K562 (cell line): ENCODE results near the gene DDX50. TPM values are rescaled to one million over a fixed set of nuclear protein-coding genes. Genes with fewer than 3 reads are reported as not detected.
A peak's percentile ranks its signal among the peaks of the same experiment; 100 is the strongest.

ENCODE experiments used
- CBX3 ChIP-seq, 2 experiments: IDR thresholded peaks; 1 replicate in 1 of 2; 2 replicates in 1 of 2; pipeline ENCODE4 v1.6.1; 2012; ENCODE audit warnings: inconsistent platforms in 2 of 2, low read length in 2 of 2, borderline replicate concordance in 1 of 2, control low read depth in 1 of 2
- CTBP1 ChIP-seq: fragments of 450-650 bp; IDR thresholded peaks from 2 replicates; pipeline ENCODE4 v1.6.1; 2016; ENCODE audit warnings: borderline replicate concordance
- DPF2 ChIP-seq: fragments of 450-650 bp; IDR thresholded peaks from 2 replicates; pipeline ENCODE4 v1.6.1; 2016
- E2F6 ChIP-seq, 2 experiments: IDR thresholded peaks; 2 replicates each; pipeline ENCODE4 v1.6.1; 2011; ENCODE audit warnings: borderline replicate concordance in 1 of 2, control low read depth in 1 of 2, low read depth in 1 of 2, low read length in 1 of 2, mild to moderate bottlenecking in 1 of 2, mixed read lengths in 1 of 2, moderate library complexity in 1 of 2; ENCODE audit not compliant: insufficient read depth in 1 of 2, insufficient read length in 1 of 2, poor library complexity in 1 of 2, severe bottlenecking in 1 of 2; ENCODE audit errors: extremely low read depth in 1 of 2
- EP300 ChIP-seq: IDR thresholded peaks from 2 replicates; pipeline ENCODE4 v1.6.1; 2012; ENCODE audit warnings: low read length, improper control_type of control experiment
- HCFC1 ChIP-seq: IDR thresholded peaks from 2 replicates; pipeline ENCODE4 v1.6.1; 2012; ENCODE audit warnings: low read depth, low read length, improper control_type of control experiment
- HDGF ChIP-seq: fragments of 450-650 bp; IDR thresholded peaks from 2 replicates; pipeline ENCODE4 v1.6.1; 2016
- HNRNPL ChIP-seq: fragments of 200-400 bp; formaldehyde crosslinking; IDR thresholded peaks from 2 replicates; pipeline ENCODE4 v1.6.1; 2017; ENCODE audit warnings: low read depth, mild to moderate bottlenecking, low read length
- KHSRP ChIP-seq: fragments of 450-650 bp; IDR thresholded peaks from 2 replicates; pipeline ENCODE4 v1.6.1; 2017
- MIER1 ChIP-seq: fragments of 450-650 bp; IDR thresholded peaks from 2 replicates; pipeline ENCODE4 v1.6.1; 2016; ENCODE audit warnings: antibody characterized with exemption, mild to moderate bottlenecking, low read depth
- NCOA1 ChIP-seq: fragments of 450-650 bp; IDR thresholded peaks from 2 replicates; pipeline ENCODE4 v1.6.1; 2016; ENCODE audit warnings: low read depth
- PCBP2 ChIP-seq: fragments of 200-400 bp; formaldehyde crosslinking; IDR thresholded peaks from 2 replicates; pipeline ENCODE4 v1.6.1; 2018; ENCODE audit warnings: low read length, low read depth, mild to moderate bottlenecking, moderate library complexity; ENCODE audit not compliant: poor library complexity, severe bottlenecking
- PHF8 ChIP-seq: fragments of 200-600 bp; sonication (generic); IDR thresholded peaks from 2 replicates; pipeline ENCODE4 v1.6.1; 2012; ENCODE audit warnings: mixed run types, mild to moderate bottlenecking, inconsistent platforms, low read length, moderate library complexity, borderline replicate concordance
- PTTG1 ChIP-seq: fragments of 450-650 bp; IDR thresholded peaks from 2 replicates; pipeline ENCODE4 v1.6.1; 2016; ENCODE audit warnings: low read depth, mild to moderate bottlenecking, missing genetic modification characterization, missing compliant biosample characterization
- RB1 ChIP-seq: fragments of 450-650 bp; IDR thresholded peaks from 2 replicates; pipeline ENCODE4 v1.6.1; 2017; ENCODE audit warnings: low read depth, mild to moderate bottlenecking
- SREBF1 ChIP-seq: fragments of 150-350 bp; IDR thresholded peaks from 2 replicates; pipeline ENCODE4 v1.6.1; 2014; ENCODE audit warnings: antibody characterized with exemption, low read depth, low read length, borderline replicate concordance
- TBL1XR1 ChIP-seq, 2 experiments: IDR thresholded peaks; 2 replicates each; pipeline ENCODE4 v1.6.1; 2012; ENCODE audit warnings: improper control_type of control experiment in 2 of 2, low read length in 2 of 2, mild to moderate bottlenecking in 1 of 2
- ZBTB26 ChIP-seq: fragments of 450-650 bp; formaldehyde crosslinking; IDR thresholded peaks from 2 replicates; pipeline ENCODE4 v1.4.0; 2022; ENCODE audit warnings: missing genetic modification characterization
- ZFPM2 ChIP-seq: fragments of 250-450 bp; sonication (Bioruptor Pico); IDR thresholded peaks from 2 replicates; pipeline ENCODE4 v1.5.1; 2022; ENCODE audit warnings: mild to moderate bottlenecking
- ZNF280A ChIP-seq: fragments of 450-650 bp; IDR thresholded peaks from 2 replicates; pipeline ENCODE4 v1.6.1; 2018; ENCODE audit warnings: mild to moderate bottlenecking, low read depth; ENCODE audit not compliant: partially characterized antibody
- ZNF561 ChIP-seq: fragments of 450-650 bp; formaldehyde crosslinking; conservative IDR thresholded peaks from 2 replicates; pipeline ENCODE4 v1.4.0; 2020; ENCODE audit warnings: mild to moderate bottlenecking, moderate library complexity
- ZNF77 ChIP-seq: fragments of 250-450 bp; sonication (Bioruptor Pico); IDR thresholded peaks from 2 replicates; pipeline ENCODE4 v1.5.0; 2020
- polyA plus RNA-seq, 8 experiments: library from polyadenylated mRNA; depleted of rRNA in 4 of 8; stranded (reverse) in 5 of 8; unstranded in 3 of 8; fragments of >200 nt; fragmentation: Nextera tagmentation in 2 of 8; fragmentation: Illumina TruSeq in 1 of 8; extraction: Ambion mirVana in 2 of 8; extraction: Trizol in 1 of 8; gene quantifications; 2 replicates each; pipeline versions ENCODE4 v1.2.1 to v1.2.3, GENCODE V29; 2011 to 2014; ENCODE audit warnings: inconsistent platforms in 1 of 8, missing spikeins in 1 of 8
- total RNA-seq, 7 experiments: library from RNA; depleted of rRNA in 6 of 7; stranded (reverse); fragments of >200 nt in 6 of 7; fragmentation: Illumina TruSeq in 2 of 7; extraction: Trizol in 2 of 7; gene quantifications; 2 replicates each; pipeline versions ENCODE4 v1.2.1 to v1.2.3, GENCODE V29; 2011 to 2021; ENCODE audit warnings: low replicate concordance in 1 of 7
- TF ChIP-seq, protein P1 (sequence below), 3 experiments: IDR thresholded peaks in 2 of 3; conservative IDR thresholded peaks in 1 of 3; 2 replicates each; pipeline ENCODE4 v1.5.1; 2011 to 2012; ENCODE audit warnings: low read length in 3 of 3, mild to moderate bottlenecking in 3 of 3, control low read depth in 2 of 3, improper control_type of control experiment in 1 of 3, inconsistent platforms in 1 of 3, low read depth in 1 of 3, mixed read lengths in 1 of 3, moderate library complexity in 1 of 3; ENCODE audit not compliant: insufficient read depth in 2 of 3

Gene DDX50
- total and polyA plus RNA-seq, 9 of the 15 experiments (the other 6 are each of a cell fraction or from before 2014, with no cell fraction given): 36.7 to 86.8 (median 57.4) TPM

GRCh38 chr10:68901105-68901927 lies at the start of gene DDX50 (continued):
- TF ChIP-seq ZBTB26 (CRISPR knock-in tag): no peak; the same call in 1 of the 2 replicates
- peak; percentile 29 to 83 for TF ChIP-seq E2F6 (IDR thresholded peaks at IDR 0.05; ENCODE audit: borderline replicate concordance in 1 of 2, extremely low read depth in 1 of 2, insufficient read depth in 1 of 2, insufficient read length in 1 of 2, low read depth in 1 of 2, low read length in 1 of 2, poor library complexity in 1 of 2, severe bottlenecking in 1 of 2)
- TF ChIP-seq RB1: peak; percentile 11; the same call in 1 of the 2 replicates
- no peak for TF ChIP-seq NCOA1
- TF ChIP-seq HDGF: no peak
- no peak for TF ChIP-seq KHSRP
- TF ChIP-seq PHF8: peak; percentile 95; the same call in 1 of the 2 replicates
- peak; percentile 48; the same call in 1 of the 2 replicates for TF ChIP-seq DPF2
- TF ChIP-seq, protein P1, sequence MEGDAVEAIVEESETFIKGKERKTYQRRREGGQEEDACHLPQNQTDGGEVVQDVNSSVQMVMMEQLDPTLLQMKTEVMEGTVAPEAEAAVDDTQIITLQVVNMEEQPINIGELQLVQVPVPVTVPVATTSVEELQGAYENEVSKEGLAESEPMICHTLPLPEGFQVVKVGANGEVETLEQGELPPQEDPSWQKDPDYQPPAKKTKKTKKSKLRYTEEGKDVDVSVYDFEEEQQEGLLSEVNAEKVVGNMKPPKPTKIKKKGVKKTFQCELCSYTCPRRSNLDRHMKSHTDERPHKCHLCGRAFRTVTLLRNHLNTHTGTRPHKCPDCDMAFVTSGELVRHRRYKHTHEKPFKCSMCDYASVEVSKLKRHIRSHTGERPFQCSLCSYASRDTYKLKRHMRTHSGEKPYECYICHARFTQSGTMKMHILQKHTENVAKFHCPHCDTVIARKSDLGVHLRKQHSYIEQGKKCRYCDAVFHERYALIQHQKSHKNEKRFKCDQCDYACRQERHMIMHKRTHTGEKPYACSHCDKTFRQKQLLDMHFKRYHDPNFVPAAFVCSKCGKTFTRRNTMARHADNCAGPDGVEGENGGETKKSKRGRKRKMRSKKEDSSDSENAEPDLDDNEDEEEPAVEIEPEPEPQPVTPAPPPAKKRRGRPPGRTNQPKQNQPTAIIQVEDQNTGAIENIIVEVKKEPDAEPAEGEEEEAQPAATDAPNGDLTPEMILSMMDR (IDR thresholded peaks at IDR 0.05 in 2 of 3, conservative IDR thresholded peaks at IDR 0.05 in 1 of 3; ENCODE audit: insufficient read depth in 2 of 3, low read depth in 1 of 3, low read length in 3 of 3): peak in 2 of 3 experiments; percentile 16 to 33; a peak in 1 of 6 replicates
- TF ChIP-seq HNRNPL: peak; percentile 77; the same call in 1 of the 2 replicates
- TF ChIP-seq CBX3 (IDR thresholded peaks at IDR 0.05; ENCODE audit: borderline replicate concordance in 1 of 2, low read length in 2 of 2): no peak
- peak; percentile 89; the same call in 1 of the 2 replicates for TF ChIP-seq ZFPM2
- TF ChIP-seq PTTG1 (tag): no peak
- no peak for TF ChIP-seq TBL1XR1 (IDR thresholded peaks at IDR 0.05; ENCODE audit: low read length in 2 of 2)
- no peak for TF ChIP-seq ZNF561
- no peak; the same call in none of the 2 replicates for TF ChIP-seq EP300
- no peak for TF ChIP-seq PCBP2
- TF ChIP-seq HCFC1: peak; percentile 69
- no peak for TF ChIP-seq SREBF1
- TF ChIP-seq CTBP1: peak; percentile 83
- TF ChIP-seq MIER1: no peak
- TF ChIP-seq ZNF77 (CRISPR knock-in tag): no peak
- TF ChIP-seq ZNF280A: peak; percentile 15
